HL-60 (cell line): Measurements from ENCODE around the gene LGALS14.

ENCODE experiments used
- DNase-seq, 2 experiments: peaks; one replicate each; pipeline ENCODE4 v3.0.0-alpha.2; 2010 to 2020; ENCODE audit warnings: low read depth in 1 of 2, low spot score in 1 of 2
- H3K27ac ChIP-seq: fragments of 250-450 bp; sonication (Bioruptor Pico); replicated peaks from 2 replicates; pipeline ENCODE4 v1.5.1; 2020; ENCODE audit warnings: mild to moderate bottlenecking, moderate library complexity
- H3K27me3 ChIP-seq: fragments of 250-450 bp; sonication (Bioruptor Pico); 2 replicates; pipeline ENCODE4 v1.5.1; 2021; ENCODE audit warnings: mild to moderate bottlenecking, moderate library complexity; ENCODE audit not compliant: insufficient read depth, poor library complexity, severe bottlenecking
- H3K4me3 ChIP-seq: replicated peaks from 2 replicates; pipeline ENCODE4 v1.5.1; 2011; ENCODE audit warnings: mild to moderate bottlenecking, control low read depth, low read length; ENCODE audit not compliant: insufficient read depth
- GABPA ChIP-seq: IDR thresholded peaks from 2 replicates; pipeline ENCODE4 v1.6.1; 2012; ENCODE audit warnings: low read depth
- POLR2AphosphoS5 ChIP-seq: IDR thresholded peaks from 2 replicates; pipeline ENCODE4 v1.6.1; 2012; ENCODE audit warnings: low read depth
- REST ChIP-seq: IDR thresholded peaks from 2 replicates; pipeline ENCODE4 v1.6.1; 2012; ENCODE audit warnings: low read depth; ENCODE audit not compliant: insufficient replicate concordance
- SPI1 ChIP-seq: IDR thresholded peaks from 2 replicates; pipeline ENCODE4 v1.6.1; 2012; ENCODE audit warnings: low read depth, mild to moderate bottlenecking, borderline replicate concordance
- TF ChIP-seq, protein P1 (sequence below): IDR thresholded peaks from one replicate; pipeline ENCODE4 v1.5.1; 2011; ENCODE audit warnings: low read length, control low read depth, inconsistent platforms; ENCODE audit not compliant: insufficient read depth

The LGALS14 gene

DNA sequence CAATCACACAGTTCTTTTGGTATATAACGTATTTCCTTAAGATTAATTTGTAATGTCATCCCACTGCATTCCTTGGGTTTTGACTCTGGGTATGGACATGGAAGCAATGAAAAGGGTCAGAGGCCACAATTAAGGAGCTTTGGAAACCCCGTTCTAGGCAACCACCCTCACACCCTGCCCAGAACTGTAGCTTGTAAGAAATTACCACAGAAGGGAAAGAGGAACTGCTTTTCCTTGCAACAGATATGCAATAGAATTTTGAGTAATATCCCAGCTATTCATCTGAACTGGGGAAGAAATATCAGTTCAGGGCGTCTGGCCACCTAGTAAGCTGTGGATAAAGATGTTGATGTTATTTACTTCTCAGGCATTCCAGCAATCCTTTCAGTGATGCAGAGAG is 34.5 kb downstream of the LGALS14 start:
- no peak overlapping the region for H3K27ac ChIP-seq
- DNase-seq, result peak; percentile 11 to 32
- no peaks in the 10 kb centered on the region for H3K27me3 ChIP-seq
- TF ChIP-seq SPI1, result peak; percentile 98
- TF ChIP-seq, protein P1, sequence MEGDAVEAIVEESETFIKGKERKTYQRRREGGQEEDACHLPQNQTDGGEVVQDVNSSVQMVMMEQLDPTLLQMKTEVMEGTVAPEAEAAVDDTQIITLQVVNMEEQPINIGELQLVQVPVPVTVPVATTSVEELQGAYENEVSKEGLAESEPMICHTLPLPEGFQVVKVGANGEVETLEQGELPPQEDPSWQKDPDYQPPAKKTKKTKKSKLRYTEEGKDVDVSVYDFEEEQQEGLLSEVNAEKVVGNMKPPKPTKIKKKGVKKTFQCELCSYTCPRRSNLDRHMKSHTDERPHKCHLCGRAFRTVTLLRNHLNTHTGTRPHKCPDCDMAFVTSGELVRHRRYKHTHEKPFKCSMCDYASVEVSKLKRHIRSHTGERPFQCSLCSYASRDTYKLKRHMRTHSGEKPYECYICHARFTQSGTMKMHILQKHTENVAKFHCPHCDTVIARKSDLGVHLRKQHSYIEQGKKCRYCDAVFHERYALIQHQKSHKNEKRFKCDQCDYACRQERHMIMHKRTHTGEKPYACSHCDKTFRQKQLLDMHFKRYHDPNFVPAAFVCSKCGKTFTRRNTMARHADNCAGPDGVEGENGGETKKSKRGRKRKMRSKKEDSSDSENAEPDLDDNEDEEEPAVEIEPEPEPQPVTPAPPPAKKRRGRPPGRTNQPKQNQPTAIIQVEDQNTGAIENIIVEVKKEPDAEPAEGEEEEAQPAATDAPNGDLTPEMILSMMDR, result no peak
- no peak overlapping the region for H3K4me3 ChIP-seq

- no peak overlapping the region for H3K4me3 ChIP-seq
- no peaks in the 10 kb centered on the region for H3K27me3 ChIP-seq
- TF ChIP-seq, protein P1, result no peak
- no peak for TF ChIP-seq SPI1
- no peak for DNase-seq
- no peak overlapping the region for H3K27ac ChIP-seq
These were observed 36.1 kb downstream of the LGALS14 start for GRCh38 chr19:39740395-39740794.

GRCh38 chr19:39745643-39746042 is 41.4 kb downstream of the LGALS14 start:
- DNase-seq, result peak in 1 of 2 experiments; percentile 22
- no peak overlapping the region for H3K27ac ChIP-seq
- H3K27me3 ChIP-seq, result peaks cover 3% of the 10 kb centered on the region
- no peak for TF ChIP-seq REST
- TF ChIP-seq SPI1, result peak; percentile 74; the same call in 1 of the 2 replicates
- no peak for TF ChIP-seq GABPA
- TF ChIP-seq, protein P1, result no peak
- no peak overlapping the region for H3K4me3 ChIP-seq

GRCh38 chr19:39746836-39747529 is 42.7 kb downstream of the LGALS14 start:
- peaks cover 3% of the 10 kb centered on the region for H3K27me3 ChIP-seq
- no peak for DNase-seq
- no peak overlapping the region for H3K27ac ChIP-seq
- H3K4me3 ChIP-seq, result no peak overlapping the region
- TF ChIP-seq REST, result no peak
- no peak for TF ChIP-seq GABPA
- no peak for TF ChIP-seq POLR2AphosphoS5
- TF ChIP-seq, protein P1, result no peak
- TF ChIP-seq SPI1, result no peak
